ENCODE data around the gene NNAT.

The NNAT gene

GRCh38 chr20:37564016-37564387, 43.0 kb downstream of the NNAT start:
- H3K36me3 ChIP-seq (ENCODE audit: insufficient read depth), result no peaks in the 10 kb centered on the region
- no peaks in the 10 kb centered on the region for H4K20me1 ChIP-seq (ENCODE audit: insufficient read depth)
- H2AFZ ChIP-seq (ENCODE audit: low read depth), result peak overlapping the region; percentile 35; the same call in 1 of the 2 replicates
- no peak overlapping the region for H3K9ac ChIP-seq
- no peak overlapping the region for H3K4me3 ChIP-seq (IDR thresholded peaks at IDR 0.05; ENCODE audit: insufficient read depth, low read depth, low read length)
- H3K4me2 ChIP-seq, result peak overlapping the region; percentile 14; the same call in 1 of the 2 replicates
- no peaks in the 10 kb centered on the region for H3K4me1 ChIP-seq (ENCODE audit: low read depth, poor library complexity, severe bottlenecking)
- no peaks in the 10 kb centered on the region for H3K79me2 ChIP-seq (ENCODE audit: insufficient read depth, low read depth)
- no peak overlapping the region for H3K27ac ChIP-seq
- no peak for TF ChIP-seq CTCF (conservative IDR thresholded peaks at IDR 0.05; ENCODE audit: low read depth, low read length)
- H3K27me3 ChIP-seq (ENCODE audit: insufficient read depth, low read depth), result peaks cover 7% of the 10 kb centered on the region

DNA sequence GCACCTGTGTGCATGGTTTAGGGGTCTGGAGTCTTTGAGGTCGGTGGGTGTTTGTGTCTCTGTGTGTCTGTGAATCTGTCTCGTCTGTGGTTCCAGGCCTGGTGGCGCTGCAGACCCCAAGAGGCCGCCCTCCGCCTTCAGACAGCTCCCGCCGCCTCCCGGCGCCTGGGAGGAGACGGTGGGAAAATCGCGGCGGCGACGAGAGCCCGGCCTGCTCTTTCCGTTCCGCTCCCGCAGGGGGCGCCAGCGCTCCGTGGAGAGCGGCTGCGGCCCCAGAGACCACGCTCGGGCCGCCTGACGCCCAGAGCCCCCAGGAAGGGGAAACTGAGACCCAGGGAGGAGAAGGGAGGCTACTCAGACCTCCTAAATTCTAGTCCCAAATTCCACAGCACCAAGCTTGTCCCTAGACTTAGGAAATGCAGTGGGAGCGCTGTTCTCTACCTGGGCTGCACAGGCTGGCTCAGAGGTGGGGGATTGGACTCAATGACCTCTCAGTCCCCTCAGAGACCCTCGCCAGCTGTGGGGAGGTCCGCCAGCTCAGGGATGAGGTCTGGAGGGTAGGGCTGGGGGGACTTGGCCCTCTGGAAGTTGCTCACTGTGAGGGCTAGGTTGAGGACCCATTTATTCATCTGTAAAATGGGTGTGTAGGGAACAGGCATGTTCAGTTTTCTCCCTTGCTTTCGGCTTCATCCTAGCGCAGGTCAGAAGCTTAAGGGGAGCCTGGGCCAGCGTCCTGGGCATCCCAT, 43.5 kb downstream of the NNAT start:
- Histone ChIP-seq H3K36me3 (ENCODE audit: insufficient read depth) (no peaks in the 10 kb centered on the region), H3K27me3 (ENCODE audit: insufficient read depth, low read depth) (peaks cover 7% of the 10 kb centered on the region), H2AFZ (ENCODE audit: low read depth) (peak overlapping the region; percentile 35; the same call in 1 of the 2 replicates), H4K20me1 (ENCODE audit: insufficient read depth) (no peaks in the 10 kb centered on the region), H3K79me2 (ENCODE audit: insufficient read depth, low read depth) (no peaks in the 10 kb centered on the region), H3K4me2 (peak overlapping the region; percentile 14; the same call in 1 of the 2 replicates), H3K27ac (no peak overlapping the region), H3K4me3 (IDR thresholded peaks at IDR 0.05; ENCODE audit: insufficient read depth, low read depth, low read length) (no peak overlapping the region), H3K9ac (no peak overlapping the region), H3K4me1 (ENCODE audit: low read depth, poor library complexity, severe bottlenecking) (no peaks in the 10 kb centered on the region)
- peak; percentile 96 for TF ChIP-seq CTCF (conservative IDR thresholded peaks at IDR 0.05; ENCODE audit: low read depth, low read length)

GRCh38 chr20:37565134-37565811, 44.2 kb downstream of the NNAT start:
- no peaks in the 10 kb centered on the region for H3K79me2 ChIP-seq (ENCODE audit: insufficient read depth, low read depth)
- H3K27me3 ChIP-seq (ENCODE audit: insufficient read depth, low read depth), result peaks cover 7% of the 10 kb centered on the region
- TF ChIP-seq CTCF (conservative IDR thresholded peaks at IDR 0.05; ENCODE audit: low read depth, low read length), result no peak
- no peaks in the 10 kb centered on the region for H3K36me3 ChIP-seq (ENCODE audit: insufficient read depth)
- no peak overlapping the region for H3K4me3 ChIP-seq (IDR thresholded peaks at IDR 0.05; ENCODE audit: insufficient read depth, low read depth, low read length)
- no peak overlapping the region for H3K4me2 ChIP-seq
- H3K9ac ChIP-seq, result no peak overlapping the region
- H4K20me1 ChIP-seq (ENCODE audit: insufficient read depth), result no peaks in the 10 kb centered on the region
- no peak overlapping the region for H3K27ac ChIP-seq
- H2AFZ ChIP-seq (ENCODE audit: low read depth), result no peak overlapping the region
- no peaks in the 10 kb centered on the region for H3K4me1 ChIP-seq (ENCODE audit: low read depth, poor library complexity, severe bottlenecking)

GRCh38 chr20:37566590-37567330, 45.7 kb downstream of the NNAT start:
- no peaks in the 10 kb centered on the region for H4K20me1 ChIP-seq (ENCODE audit: insufficient read depth)
- H3K27me3 ChIP-seq (ENCODE audit: insufficient read depth, low read depth), result peaks cover 7% of the 10 kb centered on the region
- H3K4me1 ChIP-seq (ENCODE audit: low read depth, poor library complexity, severe bottlenecking), result no peaks in the 10 kb centered on the region
- H3K36me3 ChIP-seq (ENCODE audit: insufficient read depth), result no peaks in the 10 kb centered on the region
- no peak overlapping the region for H3K4me3 ChIP-seq (IDR thresholded peaks at IDR 0.05; ENCODE audit: insufficient read depth, low read depth, low read length)
- no peak overlapping the region for H3K9ac ChIP-seq
- H3K4me2 ChIP-seq, result no peak overlapping the region
- no peak overlapping the region for H3K27ac ChIP-seq
- no peaks in the 10 kb centered on the region for H3K79me2 ChIP-seq (ENCODE audit: insufficient read depth, low read depth)
- no peak for TF ChIP-seq CTCF (conservative IDR thresholded peaks at IDR 0.05; ENCODE audit: low read depth, low read length)
- H2AFZ ChIP-seq (ENCODE audit: low read depth), result no peak overlapping the region
